ENCODE measurements around the gene ALK. TPM values are rescaled to one million over a fixed set of nuclear protein-coding genes. Genes with fewer than 3 reads are reported as not detected.

ALK gene
- total RNA-seq, 2 donors from 2014 or later = 0.19 TPM; not detected in 1

GRCh38 chr2:29591600-29591999 lies 329.8 kb downstream of the ALK start:
- no peak overlapping the region for H3K4me3 ChIP-seq
- intact Hi-C loops (cut with DNase I) = no loop called here
- H3K36me3 ChIP-seq = no peaks in the 10 kb centered on the region
- no peaks in the 10 kb centered on the region for H3K9me3 ChIP-seq
- TF ChIP-seq, protein P1, sequence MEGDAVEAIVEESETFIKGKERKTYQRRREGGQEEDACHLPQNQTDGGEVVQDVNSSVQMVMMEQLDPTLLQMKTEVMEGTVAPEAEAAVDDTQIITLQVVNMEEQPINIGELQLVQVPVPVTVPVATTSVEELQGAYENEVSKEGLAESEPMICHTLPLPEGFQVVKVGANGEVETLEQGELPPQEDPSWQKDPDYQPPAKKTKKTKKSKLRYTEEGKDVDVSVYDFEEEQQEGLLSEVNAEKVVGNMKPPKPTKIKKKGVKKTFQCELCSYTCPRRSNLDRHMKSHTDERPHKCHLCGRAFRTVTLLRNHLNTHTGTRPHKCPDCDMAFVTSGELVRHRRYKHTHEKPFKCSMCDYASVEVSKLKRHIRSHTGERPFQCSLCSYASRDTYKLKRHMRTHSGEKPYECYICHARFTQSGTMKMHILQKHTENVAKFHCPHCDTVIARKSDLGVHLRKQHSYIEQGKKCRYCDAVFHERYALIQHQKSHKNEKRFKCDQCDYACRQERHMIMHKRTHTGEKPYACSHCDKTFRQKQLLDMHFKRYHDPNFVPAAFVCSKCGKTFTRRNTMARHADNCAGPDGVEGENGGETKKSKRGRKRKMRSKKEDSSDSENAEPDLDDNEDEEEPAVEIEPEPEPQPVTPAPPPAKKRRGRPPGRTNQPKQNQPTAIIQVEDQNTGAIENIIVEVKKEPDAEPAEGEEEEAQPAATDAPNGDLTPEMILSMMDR (IDR thresholded peaks at IDR 0.05) = no peak
- H3K4me1 ChIP-seq = no peaks in the 10 kb centered on the region
- H3K27me3 ChIP-seq = no peaks in the 10 kb centered on the region
- no peak overlapping the region for H3K9ac ChIP-seq (ENCODE audit: low read depth in 2 of 2, low read length in 2 of 2)
- H3K27ac ChIP-seq = no peak overlapping the region
- DNase-seq = no peak

GRCh38 chr2:29590211-29590610 lies 331.2 kb downstream of the ALK start:
- Histone ChIP-seq H3K27me3 (no peaks in the 10 kb centered on the region), H3K9me3 (no peaks in the 10 kb centered on the region), H3K9ac (ENCODE audit: low read depth in 2 of 2, low read length in 2 of 2) (no peak overlapping the region), H3K27ac (no peak overlapping the region), H3K4me1 (no peaks in the 10 kb centered on the region), H3K4me3 (no peak overlapping the region), H3K36me3 (no peaks in the 10 kb centered on the region)
- TF ChIP-seq, protein P1 (IDR thresholded peaks at IDR 0.05) = no peak
- intact Hi-C loops (cut with DNase I) = no loop called here
- DNase-seq = no peak

DNA sequence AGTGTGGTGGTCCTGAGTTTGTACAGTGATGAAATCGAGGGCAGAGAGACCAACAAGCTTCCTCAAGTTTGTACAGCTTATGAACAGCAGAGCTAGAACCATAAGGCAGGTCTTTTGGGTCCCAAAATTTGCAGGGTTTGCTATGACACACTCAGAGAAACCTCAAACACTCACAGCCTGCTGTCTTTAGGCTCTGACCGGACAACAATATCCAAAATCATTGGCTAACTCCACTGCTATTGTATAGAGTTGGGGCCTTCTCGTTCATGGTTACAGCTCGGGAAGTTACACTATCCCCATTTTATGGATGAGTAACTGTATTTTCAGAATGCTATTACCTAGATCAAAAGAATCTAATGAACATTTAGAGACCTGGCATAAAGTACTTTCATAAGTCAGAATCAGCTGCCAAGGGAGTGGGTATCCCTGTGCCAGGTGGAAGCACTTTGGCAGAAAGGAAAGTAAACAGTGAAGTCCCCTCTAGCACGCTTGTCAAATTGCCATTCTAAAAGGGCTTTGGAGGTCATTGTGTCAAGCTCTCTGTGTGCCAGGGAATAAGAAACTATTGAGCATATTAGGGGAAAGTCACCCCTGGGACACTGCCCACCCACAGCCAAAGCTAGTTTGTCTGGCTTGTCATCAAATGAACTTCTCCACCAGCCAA lies 331.8 kb downstream of the ALK start:
- Histone ChIP-seq H3K4me3 (no peak overlapping the region), H3K27ac (no peak overlapping the region), H3K9ac (ENCODE audit: low read depth in 2 of 2, low read length in 2 of 2) (no peak overlapping the region), H3K27me3 (no peaks in the 10 kb centered on the region), H3K4me1 (no peaks in the 10 kb centered on the region), H3K9me3 (no peaks in the 10 kb centered on the region), H3K36me3 (no peaks in the 10 kb centered on the region)
- no peak for DNase-seq
- TF ChIP-seq, protein P1 (IDR thresholded peaks at IDR 0.05) = no peak
- intact Hi-C loops (cut with DNase I) = no loop called here

- Histone ChIP-seq H3K27ac (no peak overlapping the region), H3K9ac (ENCODE audit: low read depth in 2 of 2, low read length in 2 of 2) (no peak overlapping the region), H3K36me3 (no peaks in the 10 kb centered on the region), H3K27me3 (no peaks in the 10 kb centered on the region), H3K9me3 (no peaks in the 10 kb centered on the region), H3K4me1 (no peaks in the 10 kb centered on the region), H3K4me3 (no peak overlapping the region)
- TF ChIP-seq, protein P1 (IDR thresholded peaks at IDR 0.05) = no peak
- no peak for DNase-seq
- intact Hi-C loops (cut with DNase I) = no loop called here
Observed at GRCh38 chr2:29587402-29588190, 333.8 kb downstream of the ALK start.

- no peak overlapping the region for H3K9ac ChIP-seq (ENCODE audit: low read depth in 2 of 2, low read length in 2 of 2)
- H3K27me3 ChIP-seq = no peaks in the 10 kb centered on the region
- H3K27ac ChIP-seq = no peak overlapping the region
- H3K9me3 ChIP-seq = no peaks in the 10 kb centered on the region
- H3K4me1 ChIP-seq = no peaks in the 10 kb centered on the region
- intact Hi-C loops (cut with DNase I) = no loop called here
- TF ChIP-seq, protein P1 (IDR thresholded peaks at IDR 0.05) = no peak
- no peaks in the 10 kb centered on the region for H3K36me3 ChIP-seq
- DNase-seq = no peak
- H3K4me3 ChIP-seq = no peak overlapping the region
Observed at GRCh38 chr2:29586919-29587318, 334.5 kb downstream of the ALK start.

Measured in colonic mucosa (tissue), 4 donors.